ENCODE results near the gene MTM1. TPM values are rescaled to one million over a fixed set of nuclear protein-coding genes. Genes with fewer than 3 reads are reported as not detected.

MTM1 gene
- total RNA-seq, 3 donors from 2014 or later (not counting 1 experiment from before 2014, with no cell fraction given), result 4.8 to 16.6 (median 6.1) TPM

GRCh38 chrX:150623583-150623982, 55.2 kb downstream of the MTM1 start:
- no peaks in the 10 kb centered on the region for H3K4me1 ChIP-seq (ENCODE audit: control insufficient read depth, insufficient read depth, low read length)
- Mint-ChIP-seq H3K36me3 (no peaks in the 10 kb centered on the region), H3K4me3 (no peak overlapping the region), H3K9me3 (no peaks in the 10 kb centered on the region), H3K4me1 (no peaks in the 10 kb centered on the region), H3K27me3 (ENCODE audit: low read depth in 2 of 2) (no peaks in the 10 kb centered on the region), H3K27ac (no peak overlapping the region)
- no peak for ATAC-seq
- H3K4me3 ChIP-seq (ENCODE audit: low read length), result no peak overlapping the region
- no peak for TF ChIP-seq CTCF (IDR thresholded peaks at IDR 0.05)
- no peaks in the 10 kb centered on the region for H3K27me3 ChIP-seq (ENCODE audit: control insufficient read depth, insufficient read depth, low read length)
- intact Hi-C loops (cut with micrococcal nuclease), result no loop called here
- no peaks in the 10 kb centered on the region for H3K9me3 ChIP-seq (ENCODE audit: control insufficient read depth, insufficient read depth, low read length)
- no peak for DNase-seq
- no peak overlapping the region for H3K27ac ChIP-seq (ENCODE audit: low read length)
- peaks cover 7% of the 10 kb centered on the region for H3K36me3 ChIP-seq (ENCODE audit: control insufficient read depth, insufficient read depth, low read length)

GRCh38 chrX:150625097-150625496, 56.7 kb downstream of the MTM1 start:
- Mint-ChIP-seq H3K4me3 (no peak overlapping the region), H3K9me3 (no peaks in the 10 kb centered on the region), H3K4me1 (no peaks in the 10 kb centered on the region), H3K36me3 (no peaks in the 10 kb centered on the region), H3K27me3 (ENCODE audit: low read depth in 2 of 2) (no peaks in the 10 kb centered on the region), H3K27ac (no peak overlapping the region)
- DNase-seq (no peak), ATAC-seq (no peak)
- Histone ChIP-seq H3K9me3 (ENCODE audit: control insufficient read depth, insufficient read depth, low read length) (no peaks in the 10 kb centered on the region), H3K27ac (ENCODE audit: low read length) (no peak overlapping the region), H3K4me3 (ENCODE audit: low read length) (no peak overlapping the region), H3K4me1 (ENCODE audit: control insufficient read depth, insufficient read depth, low read length) (no peaks in the 10 kb centered on the region), H3K27me3 (ENCODE audit: control insufficient read depth, insufficient read depth, low read length) (no peaks in the 10 kb centered on the region), H3K36me3 (ENCODE audit: control insufficient read depth, insufficient read depth, low read length) (peaks cover 7% of the 10 kb centered on the region)
- 96% methylated on average over 4 of the region's 6 CpGs for WGBS (ENCODE audit: insufficient coverage)
- TF ChIP-seq CTCF (IDR thresholded peaks at IDR 0.05), result no peak
- intact Hi-C loops (cut with micrococcal nuclease), result no loop called here

GRCh38 chrX:150625875-150626274, 57.5 kb downstream of the MTM1 start:
- Mint-ChIP-seq H3K36me3 (no peaks in the 10 kb centered on the region), H3K27ac (no peak overlapping the region), H3K4me1 (no peaks in the 10 kb centered on the region), H3K4me3 (no peak overlapping the region), H3K27me3 (ENCODE audit: low read depth in 2 of 2) (no peaks in the 10 kb centered on the region), H3K9me3 (no peaks in the 10 kb centered on the region)
- ATAC-seq (no peak), DNase-seq (peak in 1 of 2 donors; percentile 1)
- Histone ChIP-seq H3K9me3 (ENCODE audit: control insufficient read depth, insufficient read depth, low read length) (no peaks in the 10 kb centered on the region), H3K36me3 (ENCODE audit: control insufficient read depth, insufficient read depth, low read length) (peaks cover 10% of the 10 kb centered on the region), H3K4me1 (ENCODE audit: control insufficient read depth, insufficient read depth, low read length) (no peaks in the 10 kb centered on the region), H3K27ac (ENCODE audit: low read length) (no peak overlapping the region), H3K27me3 (ENCODE audit: control insufficient read depth, insufficient read depth, low read length) (no peaks in the 10 kb centered on the region), H3K4me3 (ENCODE audit: low read length) (no peak overlapping the region)
- intact Hi-C loops (cut with micrococcal nuclease), result no loop called here
- WGBS (ENCODE audit: insufficient coverage), result 67% methylated on average over 1 of the region's 3 CpGs
- TF ChIP-seq CTCF (IDR thresholded peaks at IDR 0.05), result no peak

GRCh38 chrX:150627957-150628356, 59.5 kb downstream of the MTM1 start:
- intact Hi-C loops (cut with micrococcal nuclease), result no loop called here
- no peaks in the 10 kb centered on the region for H3K9me3 Mint-ChIP-seq
- H3K36me3 Mint-ChIP-seq, result no peaks in the 10 kb centered on the region
- no peaks in the 10 kb centered on the region for H3K27me3 Mint-ChIP-seq (ENCODE audit: low read depth in 2 of 2)
- peaks cover 6% of the 10 kb centered on the region for H3K36me3 ChIP-seq (ENCODE audit: control insufficient read depth, insufficient read depth, low read length)
- no peaks in the 10 kb centered on the region for H3K4me1 Mint-ChIP-seq
- ATAC-seq, result no peak
- DNase-seq, result no peak
- no peaks in the 10 kb centered on the region for H3K9me3 ChIP-seq (ENCODE audit: control insufficient read depth, insufficient read depth, low read length)
- H3K4me1 ChIP-seq (ENCODE audit: control insufficient read depth, insufficient read depth, low read length), result no peaks in the 10 kb centered on the region
- no peak overlapping the region for H3K4me3 Mint-ChIP-seq
- no peak for TF ChIP-seq CTCF (IDR thresholded peaks at IDR 0.05)
- H3K27ac Mint-ChIP-seq, result no peak overlapping the region
- H3K4me3 ChIP-seq (ENCODE audit: low read length), result no peak overlapping the region
- no peaks in the 10 kb centered on the region for H3K27me3 ChIP-seq (ENCODE audit: control insufficient read depth, insufficient read depth, low read length)
- no peak overlapping the region for H3K27ac ChIP-seq (ENCODE audit: low read length)
